ENCODE measurements around the gene DLG2.
"Not testable (repeated sequence)": the region's sequence is repeated elsewhere in the genome, so short reads cannot be mapped to it uniquely, and the experiment has no call there.

DLG2 gene

GRCh38 chr11:85627332-85627997 is at the start of gene DLG2:
DLG2 (minus strand) TSS chr11:85627344.
- H3K4me3 ChIP-seq (ENCODE audit: low read depth, low read length): peak within 1 kb of the TSS; percentile 92
- no peak for TF ChIP-seq CTCF (IDR thresholded peaks at IDR 0.05; ENCODE audit: low read depth, low read length)

DNA sequence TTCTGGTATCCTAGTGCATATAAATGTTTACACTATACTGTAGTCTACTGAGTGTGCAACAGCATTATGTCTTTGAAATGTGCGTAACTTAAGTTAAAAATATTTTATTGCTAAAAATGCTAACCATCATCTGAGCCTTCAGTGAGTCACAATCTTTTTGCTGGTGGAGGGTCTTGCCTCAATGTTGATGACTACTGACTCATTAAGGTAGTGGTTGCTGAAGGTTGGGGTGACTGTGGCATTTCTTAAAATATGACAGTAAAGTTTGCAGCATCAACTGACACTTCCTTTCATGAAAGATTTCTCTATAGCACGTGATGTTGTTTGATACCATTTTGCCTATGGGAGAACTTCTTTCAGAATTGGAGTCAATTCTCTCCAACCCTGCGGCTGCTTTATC is 46.2 kb upstream of the DLG2 start:
- no peak overlapping the region for H3K4me3 ChIP-seq (ENCODE audit: low read depth, low read length)
- no peak for TF ChIP-seq CTCF (IDR thresholded peaks at IDR 0.05; ENCODE audit: low read depth, low read length)

- no peak for TF ChIP-seq CTCF (IDR thresholded peaks at IDR 0.05; ENCODE audit: low read depth, low read length)
- no peak overlapping the region for H3K4me3 ChIP-seq (ENCODE audit: low read depth, low read length)
Measured at GRCh38 chr11:85672105-85672902, 45.2 kb upstream of the DLG2 start.

- not testable (repeated sequence) for H3K4me3 ChIP-seq (ENCODE audit: low read depth, low read length)
Measured at GRCh38 chr11:85670949-85671663, 44.0 kb upstream of the DLG2 start.

- TF ChIP-seq CTCF (IDR thresholded peaks at IDR 0.05; ENCODE audit: low read depth, low read length): no peak
- no peak overlapping the region for H3K4me3 ChIP-seq (ENCODE audit: low read depth, low read length)
Measured at GRCh38 chr11:85668157-85668556, 41.0 kb upstream of the DLG2 start.

DNA sequence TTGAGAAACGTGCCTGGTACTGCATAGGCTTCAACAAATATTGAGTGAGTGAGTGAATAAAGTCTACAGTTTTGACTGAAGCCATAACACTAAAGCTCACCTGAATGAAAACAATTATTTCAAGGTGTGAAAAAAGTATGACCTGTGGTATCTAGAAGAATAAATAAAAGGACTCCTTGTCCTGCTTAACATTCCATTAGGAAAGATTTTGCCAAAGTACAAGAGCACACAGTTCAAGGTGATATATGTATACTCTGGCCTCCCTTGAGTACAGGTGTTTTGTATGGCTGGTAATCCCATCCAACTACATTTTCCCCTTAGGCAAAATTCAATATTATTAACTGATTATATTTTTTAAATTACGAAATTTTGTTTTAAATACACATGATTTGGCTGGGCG is 39.5 kb upstream of the DLG2 start:
- no peak overlapping the region for H3K4me3 ChIP-seq (ENCODE audit: low read depth, low read length)
- no peak for TF ChIP-seq CTCF (IDR thresholded peaks at IDR 0.05; ENCODE audit: low read depth, low read length)

DNA sequence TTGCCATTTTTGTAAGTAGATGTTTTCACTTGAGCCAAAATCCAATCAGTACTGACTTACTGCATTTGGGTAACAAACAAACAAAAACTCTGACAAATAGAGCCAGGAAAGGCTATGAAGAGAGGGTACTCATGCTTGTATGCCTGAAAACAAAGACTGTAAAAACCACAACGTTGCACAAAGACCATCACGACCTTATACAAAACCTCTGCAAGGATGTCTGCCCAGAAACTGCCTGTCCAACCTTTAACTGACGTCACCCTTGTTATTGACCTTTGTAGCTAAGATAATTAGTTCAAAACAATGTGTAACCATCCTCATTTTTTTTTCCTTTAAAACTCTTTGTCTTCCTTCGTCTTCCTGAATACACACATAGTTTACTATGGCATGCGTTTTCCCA is 38.6 kb upstream of the DLG2 start:
- H3K4me3 ChIP-seq (ENCODE audit: low read depth, low read length): no peak overlapping the region
- TF ChIP-seq CTCF (IDR thresholded peaks at IDR 0.05; ENCODE audit: low read depth, low read length): no peak

Measured in WI38 (cell line).